Measurements from ENCODE around the gene POU2AF3.

POU2AF3 gene

DNA sequence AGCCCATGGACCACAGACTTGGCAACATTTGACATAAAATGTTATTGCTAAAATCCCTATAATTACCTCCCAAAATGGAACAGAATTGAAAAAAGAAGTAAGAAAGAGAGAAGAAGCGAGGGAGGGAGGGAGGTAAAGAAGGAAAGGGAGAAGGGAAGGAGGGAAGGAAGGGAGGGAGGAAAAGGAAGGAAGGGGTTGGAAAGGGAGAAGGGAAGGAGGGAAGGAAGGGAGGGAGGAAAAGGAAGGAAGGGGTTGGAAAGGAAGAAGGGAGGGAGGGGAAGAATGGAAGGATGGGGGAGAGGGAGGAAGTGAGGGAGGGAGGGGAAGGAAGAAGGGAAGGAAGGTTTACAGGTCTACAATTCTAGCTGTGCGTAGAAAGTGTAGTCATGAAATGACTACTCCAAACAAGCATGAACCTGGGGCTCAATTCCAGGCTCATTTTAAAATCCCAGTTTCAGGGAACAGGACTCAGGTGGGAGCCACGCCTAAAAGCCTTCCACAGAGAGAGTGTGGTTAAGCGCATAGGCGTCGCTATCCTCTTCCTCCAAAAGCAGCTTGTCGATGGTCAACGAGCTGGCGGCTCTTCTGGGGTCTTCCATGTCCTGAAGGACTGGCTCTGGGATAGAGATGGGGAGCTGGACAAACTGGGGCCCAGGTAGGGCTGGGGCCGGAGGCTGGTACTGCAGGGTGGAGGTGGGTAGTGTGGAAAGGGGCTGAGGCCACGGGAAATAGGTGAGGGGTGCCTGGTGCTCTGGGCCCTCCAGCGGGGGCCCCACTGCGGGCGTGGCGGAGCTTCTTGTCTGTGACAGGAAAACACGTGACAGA lies 55.6 kb downstream of the POU2AF3 start:
- no peaks in the 10 kb centered on the region for H3K36me3 ChIP-seq (ENCODE audit: control insufficient read depth in 1 of 2, insufficient read depth in 2 of 2, low read length in 2 of 2)
- no peaks in the 10 kb centered on the region for H3K27me3 ChIP-seq (ENCODE audit: insufficient read depth, low read length)
- no peak overlapping the region for H3K9ac ChIP-seq (ENCODE audit: low read length)
- H3K79me2 ChIP-seq (ENCODE audit: control insufficient read depth, insufficient read depth, low read length, poor library complexity), result no peaks in the 10 kb centered on the region
- no peak overlapping the region for H3K18ac ChIP-seq (ENCODE audit: low read length)
- no peaks in the 10 kb centered on the region for H3K79me1 ChIP-seq (ENCODE audit: low read length)
- no peak for DNase-seq
- WGBS (ENCODE audit: extremely low coverage, insufficient coverage, insufficient read length), result 100% methylated on average over 1 of the region's 16 CpGs
- no peaks in the 10 kb centered on the region for H3K9me3 ChIP-seq (ENCODE audit: insufficient read depth, low read depth, low read length)
- no peak overlapping the region for H2BK5ac ChIP-seq (ENCODE audit: low read depth, low read length, poor library complexity)
- no peak overlapping the region for H3K27ac ChIP-seq (ENCODE audit: low read depth, low read length)
- H4K8ac ChIP-seq (ENCODE audit: low read depth, low read length), result no peak overlapping the region
- H3K23ac ChIP-seq (ENCODE audit: low read length), result no peak overlapping the region
- H3K4me2 ChIP-seq (ENCODE audit: low read length), result no peak overlapping the region
- H3K4me1 ChIP-seq (ENCODE audit: control insufficient read depth in 1 of 2, insufficient read depth in 2 of 2, low read length in 2 of 2), result peaks cover 0 to 12% of the 10 kb centered on the region in 2 experiments
- H3K14ac ChIP-seq (ENCODE audit: low read length), result no peak overlapping the region
- H2BK120ac ChIP-seq (ENCODE audit: insufficient read depth, low read length, poor library complexity), result no peak overlapping the region
- H4K91ac ChIP-seq (ENCODE audit: low read depth, low read length), result no peak overlapping the region
- no peak overlapping the region for H4K12ac ChIP-seq (ENCODE audit: low read depth, low read length)
- H2BK12ac ChIP-seq (ENCODE audit: low read length), result no peak overlapping the region
- H2AFZ ChIP-seq (ENCODE audit: insufficient read depth, low read length, poor library complexity), result no peak overlapping the region
- no peak overlapping the region for H3K4ac ChIP-seq (ENCODE audit: low read depth, low read length)
- H3K4me3 ChIP-seq (ENCODE audit: low read depth, low read length), result no peak overlapping the region
- no peak overlapping the region for H2AK5ac ChIP-seq (ENCODE audit: low read length)

DNA sequence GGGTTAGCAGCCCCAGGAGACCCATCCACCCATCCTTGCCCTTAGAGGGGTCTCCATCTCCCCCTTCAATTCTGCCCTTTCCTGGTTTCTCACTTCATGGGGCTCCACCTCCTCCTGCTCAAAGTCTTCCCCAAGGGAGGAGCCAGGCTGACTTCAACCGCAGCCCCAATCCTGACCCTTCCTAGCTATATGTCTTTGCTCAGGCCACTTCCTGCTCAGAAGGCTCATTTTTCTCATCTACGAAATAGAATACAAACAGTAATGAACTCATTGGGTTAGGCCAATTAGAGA lies 56.2 kb downstream of the POU2AF3 start:
- Histone ChIP-seq H2BK12ac (ENCODE audit: low read length) (no peak overlapping the region), H4K91ac (ENCODE audit: low read depth, low read length) (no peak overlapping the region), H2AK5ac (ENCODE audit: low read length) (no peak overlapping the region), H3K4me1 (ENCODE audit: control insufficient read depth in 1 of 2, insufficient read depth in 2 of 2, low read length in 2 of 2) (peaks cover 0 to 12% of the 10 kb centered on the region in 2 experiments), H3K9me3 (ENCODE audit: insufficient read depth, low read depth, low read length) (no peaks in the 10 kb centered on the region), H3K18ac (ENCODE audit: low read length) (no peak overlapping the region), H3K4me2 (ENCODE audit: low read length) (no peak overlapping the region), H3K4me3 (ENCODE audit: low read depth, low read length) (no peak overlapping the region), H3K79me2 (ENCODE audit: control insufficient read depth, insufficient read depth, low read length, poor library complexity) (no peaks in the 10 kb centered on the region), H4K8ac (ENCODE audit: low read depth, low read length) (no peak overlapping the region), H3K14ac (ENCODE audit: low read length) (no peak overlapping the region), H2AFZ (ENCODE audit: insufficient read depth, low read length, poor library complexity) (no peak overlapping the region), H3K79me1 (ENCODE audit: low read length) (no peaks in the 10 kb centered on the region), H2BK5ac (ENCODE audit: low read depth, low read length, poor library complexity) (no peak overlapping the region), H3K9ac (ENCODE audit: low read length) (no peak overlapping the region), H3K27ac (ENCODE audit: low read depth, low read length) (no peak overlapping the region), H4K12ac (ENCODE audit: low read depth, low read length) (no peak overlapping the region), H2BK120ac (ENCODE audit: insufficient read depth, low read length, poor library complexity) (no peak overlapping the region), H3K36me3 (ENCODE audit: control insufficient read depth in 1 of 2, insufficient read depth in 2 of 2, low read length in 2 of 2) (no peaks in the 10 kb centered on the region), H3K27me3 (ENCODE audit: insufficient read depth, low read length) (no peaks in the 10 kb centered on the region), H3K23ac (ENCODE audit: low read length) (no peak overlapping the region), H3K4ac (ENCODE audit: low read depth, low read length) (no peak overlapping the region)
- no CpG with 5 or more reads among the region's 2 CpGs for WGBS (ENCODE audit: extremely low coverage, insufficient coverage, insufficient read length)
- no peak for DNase-seq

DNA sequence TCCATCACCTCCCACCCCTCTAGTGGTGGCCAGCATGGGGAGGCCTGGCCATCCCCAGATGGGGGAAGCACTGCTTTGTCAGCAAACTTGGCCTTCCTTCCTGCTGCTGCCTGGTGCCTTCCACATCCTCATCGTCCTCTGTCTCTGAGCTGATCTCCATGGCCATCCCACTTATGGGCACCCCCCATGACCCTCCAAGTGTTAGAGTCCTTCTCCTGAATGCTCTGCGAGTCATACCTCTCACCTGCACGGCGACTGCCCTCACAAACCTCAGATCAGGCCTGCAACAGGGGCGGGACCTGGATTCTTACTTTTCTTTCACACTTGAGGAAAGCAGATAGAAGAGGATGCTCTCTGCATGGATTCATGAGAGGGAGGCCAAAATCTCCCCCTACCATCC lies 56.8 kb downstream of the POU2AF3 start:
- Histone ChIP-seq H3K4me2 (ENCODE audit: low read length) (no peak overlapping the region), H4K8ac (ENCODE audit: low read depth, low read length) (no peak overlapping the region), H3K79me1 (ENCODE audit: low read length) (no peaks in the 10 kb centered on the region), H3K9me3 (ENCODE audit: insufficient read depth, low read depth, low read length) (no peaks in the 10 kb centered on the region), H3K27ac (ENCODE audit: low read depth, low read length) (no peak overlapping the region), H4K12ac (ENCODE audit: low read depth, low read length) (no peak overlapping the region), H3K14ac (ENCODE audit: low read length) (no peak overlapping the region), H3K18ac (ENCODE audit: low read length) (no peak overlapping the region), H2BK5ac (ENCODE audit: low read depth, low read length, poor library complexity) (no peak overlapping the region), H2AK5ac (ENCODE audit: low read length) (no peak overlapping the region), H3K4me3 (ENCODE audit: low read depth, low read length) (no peak overlapping the region), H3K9ac (ENCODE audit: low read length) (no peak overlapping the region), H2BK12ac (ENCODE audit: low read length) (no peak overlapping the region), H2BK120ac (ENCODE audit: insufficient read depth, low read length, poor library complexity) (no peak overlapping the region), H3K4me1 (ENCODE audit: control insufficient read depth in 1 of 2, insufficient read depth in 2 of 2, low read length in 2 of 2) (peaks cover 3 to 12% of the 10 kb centered on the region in 2 experiments), H3K36me3 (ENCODE audit: control insufficient read depth in 1 of 2, insufficient read depth in 2 of 2, low read length in 2 of 2) (no peaks in the 10 kb centered on the region), H4K91ac (ENCODE audit: low read depth, low read length) (no peak overlapping the region), H3K4ac (ENCODE audit: low read depth, low read length) (no peak overlapping the region), H3K23ac (ENCODE audit: low read length) (no peak overlapping the region), H2AFZ (ENCODE audit: insufficient read depth, low read length, poor library complexity) (no peak overlapping the region), H3K79me2 (ENCODE audit: control insufficient read depth, insufficient read depth, low read length, poor library complexity) (no peaks in the 10 kb centered on the region), H3K27me3 (ENCODE audit: insufficient read depth, low read length) (no peaks in the 10 kb centered on the region)
- no peak for DNase-seq
- WGBS (ENCODE audit: extremely low coverage, insufficient coverage, insufficient read length), result no CpG with 5 or more reads among the region's 5 CpGs

DNA sequence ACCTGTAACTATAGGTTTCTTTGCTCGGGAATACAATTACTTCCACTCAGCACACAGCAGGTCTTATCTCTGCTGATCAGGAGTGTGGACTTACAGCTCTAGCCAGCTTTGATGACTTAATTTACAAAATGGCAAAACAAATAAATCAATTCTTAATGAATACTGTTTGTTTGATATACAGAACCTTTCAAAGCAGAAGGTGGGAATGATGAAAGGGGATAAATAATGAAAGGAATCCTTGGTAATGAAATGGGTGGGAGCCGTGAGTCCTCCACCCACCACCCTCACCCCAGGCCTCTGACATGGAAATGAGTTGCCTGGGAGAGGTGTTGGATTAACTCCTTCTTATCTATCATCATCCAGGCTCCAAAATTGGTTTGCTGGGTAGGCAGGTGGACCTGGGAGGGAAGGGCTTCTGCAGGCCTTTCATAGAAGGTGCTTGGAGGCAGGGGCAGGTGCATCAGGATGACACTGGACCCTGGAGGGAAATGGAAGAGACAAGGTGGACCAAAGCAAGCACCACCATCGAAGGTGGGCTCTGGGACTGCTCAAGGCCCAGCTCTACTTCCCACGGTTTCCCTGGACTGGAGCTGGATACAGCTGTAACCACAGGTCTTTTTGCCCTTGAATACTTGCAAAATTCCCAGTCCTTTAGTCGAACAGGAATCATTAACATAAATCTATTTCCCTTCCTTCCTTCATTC lies 57.8 kb downstream of the POU2AF3 start:
- Histone ChIP-seq H3K4me3 (ENCODE audit: low read depth, low read length) (no peak overlapping the region), H3K23ac (ENCODE audit: low read length) (no peak overlapping the region), H3K79me2 (ENCODE audit: control insufficient read depth, insufficient read depth, low read length, poor library complexity) (no peaks in the 10 kb centered on the region), H3K4me2 (ENCODE audit: low read length) (no peak overlapping the region), H2BK12ac (ENCODE audit: low read length) (no peak overlapping the region), H3K27me3 (ENCODE audit: insufficient read depth, low read length) (no peaks in the 10 kb centered on the region), H3K4ac (ENCODE audit: low read depth, low read length) (no peak overlapping the region), H3K9ac (ENCODE audit: low read length) (no peak overlapping the region), H3K36me3 (ENCODE audit: control insufficient read depth in 1 of 2, insufficient read depth in 2 of 2, low read length in 2 of 2) (no peaks in the 10 kb centered on the region), H2AFZ (ENCODE audit: insufficient read depth, low read length, poor library complexity) (no peak overlapping the region), H2AK5ac (ENCODE audit: low read length) (no peak overlapping the region), H3K4me1 (ENCODE audit: control insufficient read depth in 1 of 2, insufficient read depth in 2 of 2, low read length in 2 of 2) (peaks cover 6 to 13% of the 10 kb centered on the region in 2 experiments), H4K91ac (ENCODE audit: low read depth, low read length) (no peak overlapping the region), H3K27ac (ENCODE audit: low read depth, low read length) (no peak overlapping the region), H3K18ac (ENCODE audit: low read length) (no peak overlapping the region), H4K12ac (ENCODE audit: low read depth, low read length) (no peak overlapping the region), H4K8ac (ENCODE audit: low read depth, low read length) (no peak overlapping the region), H3K9me3 (ENCODE audit: insufficient read depth, low read depth, low read length) (no peaks in the 10 kb centered on the region), H2BK120ac (ENCODE audit: insufficient read depth, low read length, poor library complexity) (no peak overlapping the region), H3K14ac (ENCODE audit: low read length) (no peak overlapping the region), H2BK5ac (ENCODE audit: low read depth, low read length, poor library complexity) (no peak overlapping the region), H3K79me1 (ENCODE audit: low read length) (no peaks in the 10 kb centered on the region)
- WGBS (ENCODE audit: extremely low coverage, insufficient coverage, insufficient read length), result no CpG with 5 or more reads among the region's 5 CpGs
- no peak for DNase-seq

Data from trophoblast cell (in vitro differentiated cells and primary cell).